Measurements from ENCODE around the gene CLDN22.

The CLDN22 gene

DNA sequence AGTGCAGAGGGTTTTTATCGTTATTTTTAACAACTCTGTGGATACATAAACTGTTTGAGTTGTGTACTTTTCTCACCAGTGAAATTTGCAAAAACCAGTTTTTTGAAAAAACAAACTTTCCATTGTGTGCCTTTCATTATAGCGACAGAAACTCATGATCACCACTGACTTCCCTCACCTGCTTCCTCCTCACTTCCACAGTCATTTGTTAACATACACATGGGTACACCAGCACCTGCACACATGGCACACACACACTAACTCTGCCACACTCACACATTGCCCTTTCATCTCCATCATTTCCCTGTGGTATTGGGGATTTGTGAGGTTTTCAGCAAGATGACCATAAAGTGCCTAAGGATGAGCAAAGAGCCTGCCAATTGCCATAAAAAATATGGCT, 20.6 kb downstream of the CLDN22 start:
- Histone ChIP-seq H3K9me3 (replicated peaks; ENCODE audit: insufficient read depth, low read length) (no peaks in the 10 kb centered on the region), H3K27ac (ENCODE audit: low read length) (no peak overlapping the region), H3K4me3 (ENCODE audit: low read length) (no peak overlapping the region), H4K20me1 (ENCODE audit: insufficient read depth, low read length) (no peaks in the 10 kb centered on the region), H3K9me2 (replicated peaks; ENCODE audit: insufficient read depth, low read length) (no peaks in the 10 kb centered on the region), H3K36me3 (replicated peaks; ENCODE audit: insufficient read depth, low read length) (no peaks in the 10 kb centered on the region), H3K4me1 (ENCODE audit: low read length) (no peaks in the 10 kb centered on the region), H3K4me2 (ENCODE audit: low read depth, low read length) (no peak overlapping the region), H3F3A (ENCODE audit: insufficient read depth, low read length) (no peaks in the 10 kb centered on the region), H2AFZ (ENCODE audit: low read length) (no peak overlapping the region), H3K79me2 (ENCODE audit: low read length) (no peaks in the 10 kb centered on the region), H3K27me3 (replicated peaks; ENCODE audit: insufficient read depth, low read length) (no peaks in the 10 kb centered on the region), H3K9ac (ENCODE audit: low read length) (no peak overlapping the region)
- TF ChIP-seq EZH2phosphoT487 (IDR thresholded peaks at IDR 0.05; ENCODE audit: low read length) (no peak), EZH2 (optimal IDR thresholded peaks at IDR 0.05; ENCODE audit: low read depth, low read length) (no peak)
- TF ChIP-seq, protein P1, sequence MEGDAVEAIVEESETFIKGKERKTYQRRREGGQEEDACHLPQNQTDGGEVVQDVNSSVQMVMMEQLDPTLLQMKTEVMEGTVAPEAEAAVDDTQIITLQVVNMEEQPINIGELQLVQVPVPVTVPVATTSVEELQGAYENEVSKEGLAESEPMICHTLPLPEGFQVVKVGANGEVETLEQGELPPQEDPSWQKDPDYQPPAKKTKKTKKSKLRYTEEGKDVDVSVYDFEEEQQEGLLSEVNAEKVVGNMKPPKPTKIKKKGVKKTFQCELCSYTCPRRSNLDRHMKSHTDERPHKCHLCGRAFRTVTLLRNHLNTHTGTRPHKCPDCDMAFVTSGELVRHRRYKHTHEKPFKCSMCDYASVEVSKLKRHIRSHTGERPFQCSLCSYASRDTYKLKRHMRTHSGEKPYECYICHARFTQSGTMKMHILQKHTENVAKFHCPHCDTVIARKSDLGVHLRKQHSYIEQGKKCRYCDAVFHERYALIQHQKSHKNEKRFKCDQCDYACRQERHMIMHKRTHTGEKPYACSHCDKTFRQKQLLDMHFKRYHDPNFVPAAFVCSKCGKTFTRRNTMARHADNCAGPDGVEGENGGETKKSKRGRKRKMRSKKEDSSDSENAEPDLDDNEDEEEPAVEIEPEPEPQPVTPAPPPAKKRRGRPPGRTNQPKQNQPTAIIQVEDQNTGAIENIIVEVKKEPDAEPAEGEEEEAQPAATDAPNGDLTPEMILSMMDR (IDR thresholded peaks at IDR 0.05; ENCODE audit: low read length): no peak
- DNase-seq: no peak

DNA sequence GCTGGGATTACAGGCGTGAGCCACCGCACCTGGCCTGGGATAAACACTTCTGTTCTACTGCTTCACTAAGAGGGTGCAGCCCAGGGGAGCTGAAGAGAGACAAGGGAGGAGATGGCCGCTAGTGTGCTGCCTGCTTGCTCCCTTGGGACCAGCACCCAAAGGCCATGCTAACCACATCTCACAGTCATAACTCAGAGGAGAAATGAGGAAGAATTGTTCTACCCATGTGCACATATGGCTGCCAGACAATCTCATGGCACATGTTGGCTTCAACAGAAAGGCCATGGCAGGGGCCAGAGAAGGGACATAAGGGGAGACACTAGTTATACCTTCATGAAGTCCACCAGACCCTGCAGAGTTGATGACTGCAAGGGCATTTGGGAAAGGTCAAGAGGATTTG, 22.4 kb downstream of the CLDN22 start:
- no peak overlapping the region for H3K9ac ChIP-seq (ENCODE audit: low read length)
- no peaks in the 10 kb centered on the region for H3K9me3 ChIP-seq (replicated peaks; ENCODE audit: insufficient read depth, low read length)
- no peaks in the 10 kb centered on the region for H3K36me3 ChIP-seq (replicated peaks; ENCODE audit: insufficient read depth, low read length)
- H2AFZ ChIP-seq (ENCODE audit: low read length): no peak overlapping the region
- DNase-seq: no peak
- H3K79me2 ChIP-seq (ENCODE audit: low read length): no peaks in the 10 kb centered on the region
- TF ChIP-seq EZH2 (optimal IDR thresholded peaks at IDR 0.05; ENCODE audit: low read depth, low read length) (no peak), EZH2phosphoT487 (IDR thresholded peaks at IDR 0.05; ENCODE audit: low read length) (no peak)
- TF ChIP-seq, protein P1 (IDR thresholded peaks at IDR 0.05; ENCODE audit: low read length): no peak
- no peaks in the 10 kb centered on the region for H4K20me1 ChIP-seq (ENCODE audit: insufficient read depth, low read length)
- H3K4me3 ChIP-seq (ENCODE audit: low read length): no peak overlapping the region
- H3K9me2 ChIP-seq (replicated peaks; ENCODE audit: insufficient read depth, low read length): no peaks in the 10 kb centered on the region
- no peaks in the 10 kb centered on the region for H3K4me1 ChIP-seq (ENCODE audit: low read length)
- H3F3A ChIP-seq (ENCODE audit: insufficient read depth, low read length): no peaks in the 10 kb centered on the region
- no peaks in the 10 kb centered on the region for H3K27me3 ChIP-seq (replicated peaks; ENCODE audit: insufficient read depth, low read length)
- no peak overlapping the region for H3K4me2 ChIP-seq (ENCODE audit: low read depth, low read length)
- H3K27ac ChIP-seq (ENCODE audit: low read length): no peak overlapping the region

DNA sequence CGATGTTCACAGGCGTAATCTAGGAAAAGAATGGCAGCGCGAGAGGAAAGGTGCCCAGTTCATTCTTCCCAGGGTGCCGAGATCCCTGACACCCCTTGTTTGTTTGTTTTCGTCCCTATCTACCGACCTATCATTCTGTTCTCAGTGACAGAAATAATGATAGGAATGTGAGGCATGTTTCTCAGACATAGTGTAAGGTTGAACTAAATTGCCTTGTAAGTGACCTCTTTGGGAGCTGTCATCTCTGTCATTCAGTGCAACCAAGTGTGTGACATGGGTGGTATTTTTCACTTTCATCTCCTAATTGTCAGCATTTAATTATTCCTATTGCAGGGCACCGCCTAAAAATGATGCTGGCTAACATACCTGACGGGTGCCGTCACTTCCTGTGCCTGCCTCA, 24.4 kb downstream of the CLDN22 start:
- no peaks in the 10 kb centered on the region for H3K9me2 ChIP-seq (replicated peaks; ENCODE audit: insufficient read depth, low read length)
- H3K36me3 ChIP-seq (replicated peaks; ENCODE audit: insufficient read depth, low read length): no peaks in the 10 kb centered on the region
- no peaks in the 10 kb centered on the region for H3K9me3 ChIP-seq (replicated peaks; ENCODE audit: insufficient read depth, low read length)

More for the DNA sequence above, 24.4 kb downstream of the CLDN22 start:
- no peaks in the 10 kb centered on the region for H3K79me2 ChIP-seq (ENCODE audit: low read length)
- H3K4me2 ChIP-seq (ENCODE audit: low read depth, low read length): no peak overlapping the region
- no peak overlapping the region for H3K9ac ChIP-seq (ENCODE audit: low read length)
- no peaks in the 10 kb centered on the region for H3K27me3 ChIP-seq (replicated peaks; ENCODE audit: insufficient read depth, low read length)
- H4K20me1 ChIP-seq (ENCODE audit: insufficient read depth, low read length): no peaks in the 10 kb centered on the region
- no peak overlapping the region for H3K4me3 ChIP-seq (ENCODE audit: low read length)
- H3K4me1 ChIP-seq (ENCODE audit: low read length): no peaks in the 10 kb centered on the region
- no peak overlapping the region for H3K27ac ChIP-seq (ENCODE audit: low read length)
- no peaks in the 10 kb centered on the region for H3F3A ChIP-seq (ENCODE audit: insufficient read depth, low read length)
- no peak for DNase-seq
- TF ChIP-seq EZH2 (optimal IDR thresholded peaks at IDR 0.05; ENCODE audit: low read depth, low read length) (no peak), EZH2phosphoT487 (IDR thresholded peaks at IDR 0.05; ENCODE audit: low read length) (no peak)
- TF ChIP-seq, protein P1 (IDR thresholded peaks at IDR 0.05; ENCODE audit: low read length): no peak
- H2AFZ ChIP-seq (ENCODE audit: low read length): no peak overlapping the region
